Measurements from ENCODE around the gene NAT16. TPM values are rescaled to one million over a fixed set of nuclear protein-coding genes. Genes with fewer than 3 reads are reported as not detected.

NAT16 gene
- total RNA-seq, 1 experiment from 2014 or later, result not detected

DNA sequence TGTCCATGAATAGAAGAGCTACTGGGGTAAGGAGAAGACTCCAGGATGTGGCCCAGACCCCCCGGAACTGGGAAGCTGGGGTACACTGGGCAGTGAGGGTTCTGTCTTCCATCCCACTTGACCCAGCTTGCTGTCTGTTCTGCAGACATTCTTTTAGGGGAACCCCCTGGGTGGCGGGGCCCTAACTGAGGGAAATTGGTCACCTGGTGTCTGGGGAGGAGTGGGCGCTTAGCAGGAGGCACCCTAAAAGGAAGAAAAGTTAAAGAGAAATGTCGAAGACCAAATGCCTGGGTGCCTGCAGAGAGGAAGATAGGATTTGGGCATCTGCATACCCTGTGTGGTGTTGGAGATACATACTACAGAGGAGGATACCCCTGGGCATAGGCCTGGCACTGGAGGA lies 24.8 kb downstream of the NAT16 start:
- intact Hi-C loops (cut with micrococcal nuclease; ENCODE audit: unreplicated experiment), result no loop called here
- ChIA-PET POLR2A (no interaction called here), CTCF (interaction anchor here (0.7 kb wide), 1 partner anchor 11 kb away, joined by 6 read pairs; no protein-coding TSS in a partner anchor)
- H3K4me1 ChIP-seq, result peaks cover 14% of the 10 kb centered on the region; the same call in 1 of the 2 replicates
- Mint-ChIP-seq H3K27ac (ENCODE audit: unreplicated experiment) (peak overlapping the region; percentile 86), H3K4me1 (ENCODE audit: low read depth, unreplicated experiment) (peaks cover 22% of the 10 kb centered on the region), H3K4me3 (ENCODE audit: unreplicated experiment) (peak overlapping the region; percentile 81), H3K36me3 (ENCODE audit: insufficient read depth, unreplicated experiment) (peaks cover 36% of the 10 kb centered on the region), H3K9me3 (ENCODE audit: unreplicated experiment) (no peaks in the 10 kb centered on the region), H3K27me3 (ENCODE audit: insufficient read depth, unreplicated experiment) (peaks cover 3% of the 10 kb centered on the region)
- H3K36me3 ChIP-seq (ENCODE audit: control insufficient read depth, insufficient read depth, low read length), result peaks cover 4% of the 10 kb centered on the region; the same call in 1 of the 2 replicates
- BruUV-seq (replicated peaks), result no TSS peak
- no peaks in the 10 kb centered on the region for H3K27me3 ChIP-seq (replicated peaks; ENCODE audit: control insufficient read depth, insufficient read depth, low read length)
- DNase-seq, result no peak
- no peaks in the 10 kb centered on the region for H3K9me3 ChIP-seq
- H3K4me3 ChIP-seq (ENCODE audit: low read depth, low read length), result peak overlapping the region; percentile 87
- no peak for TF ChIP-seq CTCF (IDR thresholded peaks at IDR 0.05; ENCODE audit: insufficient read depth in 1 of 2, low read depth in 1 of 2, low read length in 1 of 2, severe bottlenecking in 1 of 2, unreplicated experiment in 1 of 2)

DNA sequence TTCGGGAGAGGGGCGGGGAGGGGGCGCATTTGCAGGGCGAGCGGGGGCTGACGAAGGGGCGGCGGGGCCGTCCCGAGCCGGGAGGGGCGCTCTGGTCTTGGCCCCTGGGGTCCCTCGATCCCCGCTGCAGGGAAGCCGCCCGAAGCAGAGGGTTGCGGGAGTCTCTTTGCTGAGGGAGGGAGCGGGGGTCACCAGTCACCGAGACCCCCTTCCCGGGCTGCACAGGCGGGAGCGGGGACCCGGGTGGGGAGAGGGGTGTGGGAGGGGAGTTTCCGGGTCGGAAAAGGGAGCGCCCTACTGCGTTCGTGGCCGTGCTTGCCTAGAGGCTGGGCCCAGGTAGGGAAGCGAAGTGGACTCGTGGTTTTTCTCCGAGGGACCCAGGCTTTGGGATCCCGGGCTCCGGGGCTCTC lies 25.4 kb downstream of the NAT16 start:
- Mint-ChIP-seq H3K4me1 (ENCODE audit: low read depth, unreplicated experiment) (peaks cover 22% of the 10 kb centered on the region), H3K36me3 (ENCODE audit: insufficient read depth, unreplicated experiment) (peaks cover 30% of the 10 kb centered on the region), H3K9me3 (ENCODE audit: unreplicated experiment) (no peaks in the 10 kb centered on the region), H3K27me3 (ENCODE audit: insufficient read depth, unreplicated experiment) (peaks cover 4% of the 10 kb centered on the region), H3K4me3 (ENCODE audit: unreplicated experiment) (peak overlapping the region; percentile 81), H3K27ac (ENCODE audit: unreplicated experiment) (peak overlapping the region; percentile 86)
- Histone ChIP-seq H3K4me1 (peaks cover 14% of the 10 kb centered on the region; the same call in 1 of the 2 replicates), H3K27me3 (replicated peaks; ENCODE audit: control insufficient read depth, insufficient read depth, low read length) (no peaks in the 10 kb centered on the region), H3K9me3 (no peaks in the 10 kb centered on the region), H3K4me3 (ENCODE audit: low read depth, low read length) (peak overlapping the region; percentile 87), H3K36me3 (ENCODE audit: control insufficient read depth, insufficient read depth, low read length) (peaks cover 2% of the 10 kb centered on the region; the same call in 1 of the 2 replicates)
- ChIA-PET POLR2A (no interaction called here), CTCF (interaction anchor here (2.7 kb wide), 1 partner anchor 11 kb away, joined by 27 read pairs; no protein-coding TSS in a partner anchor)
- DNase-seq, result no peak
- intact Hi-C loops (cut with micrococcal nuclease; ENCODE audit: unreplicated experiment), result loop anchor here (1.0 kb wide), 2 partner anchors 9 to 10 kb away; no protein-coding TSS in a partner anchor
- peak in 1 of 2 experiments; percentile 0 for TF ChIP-seq CTCF (IDR thresholded peaks at IDR 0.05; ENCODE audit: insufficient read depth in 1 of 2, low read depth in 1 of 2, low read length in 1 of 2, severe bottlenecking in 1 of 2, unreplicated experiment in 1 of 2)
- no TSS peak for BruUV-seq (replicated peaks)

- peaks cover 30% of the 10 kb centered on the region for H3K36me3 Mint-ChIP-seq (ENCODE audit: insufficient read depth, unreplicated experiment)
- Histone ChIP-seq H3K4me3 (ENCODE audit: low read depth, low read length) (peak within 1 kb of the TSS; percentile 87), H3K4me1 (peaks cover 14% of the 10 kb centered on the region; the same call in 1 of the 2 replicates), H3K27me3 (replicated peaks; ENCODE audit: control insufficient read depth, insufficient read depth, low read length) (no peaks in the 10 kb centered on the region), H3K9me3 (no peaks in the 10 kb centered on the region), H3K36me3 (ENCODE audit: control insufficient read depth, insufficient read depth, low read length) (peaks cover 2% of the 10 kb centered on the region; the same call in 1 of the 2 replicates)
- H3K4me1 Mint-ChIP-seq (ENCODE audit: low read depth, unreplicated experiment), result peaks cover 27% of the 10 kb centered on the region
- CTCF ChIA-PET, result interaction anchor here (2.7 kb wide), 1 partner anchor 10 kb away, joined by 27 read pairs; no protein-coding TSS in a partner anchor
- intact Hi-C loops (cut with micrococcal nuclease; ENCODE audit: unreplicated experiment), result loop anchor here (1.0 kb wide), 2 partner anchors 9 to 10 kb away; no protein-coding TSS in a partner anchor
- no TSS peak for BruUV-seq (replicated peaks)
- peak within 1 kb of the TSS; percentile 94 for H3K27ac Mint-ChIP-seq (ENCODE audit: unreplicated experiment)
- H3K9me3 Mint-ChIP-seq (ENCODE audit: unreplicated experiment), result no peaks in the 10 kb centered on the region
- peak; percentile 96 to 98 for DNase-seq
- H3K27me3 Mint-ChIP-seq (ENCODE audit: insufficient read depth, unreplicated experiment), result peaks cover 10% of the 10 kb centered on the region
- H3K4me3 Mint-ChIP-seq (ENCODE audit: unreplicated experiment), result peak within 1 kb of the TSS; percentile 81
- POLR2A ChIA-PET, result interaction anchor here (0.5 kb wide), 1 partner anchor 28 kb away, joined by 3 read pairs; no protein-coding TSS in a partner anchor
- TF ChIP-seq CTCF (IDR thresholded peaks at IDR 0.05; ENCODE audit: insufficient read depth in 1 of 2, low read depth in 1 of 2, low read length in 1 of 2, severe bottlenecking in 1 of 2, unreplicated experiment in 1 of 2), result no peak
Measured at GRCh38 chr7:101153969-101154692, 26.0 kb downstream of the NAT16 start, which contains the start of gene AP1S1. AP1S1 (plus strand) TSS chr7:101154476; CDS start chr7:101154515, 39 bp downstream.
